ENCODE measurements around the gene CIC.

The CIC gene

GRCh38 chr19:42343344-42344110 lies 74.5 kb downstream of the CIC start:
- H3K27ac ChIP-seq (ENCODE audit: low read length): no peak overlapping the region
- H3K9me3 ChIP-seq (ENCODE audit: control insufficient read depth in 2 of 2, low read length in 2 of 2): no peaks in the 10 kb centered on the region
- no peaks in the 10 kb centered on the region for H3K4me1 ChIP-seq (ENCODE audit: control insufficient read depth, insufficient read depth, low read length)
- peaks cover 10 to 13% of the 10 kb centered on the region in 2 donors for H3K36me3 ChIP-seq (ENCODE audit: control insufficient read depth in 2 of 2, insufficient read depth in 2 of 2, low read length in 2 of 2)
- H3K27me3 ChIP-seq (ENCODE audit: control insufficient read depth in 1 of 2, insufficient read depth in 2 of 2, low read length in 2 of 2): no peaks in the 10 kb centered on the region
- H3K4me3 ChIP-seq (ENCODE audit: low read length in 2 of 2): no peak overlapping the region
- H3K9ac ChIP-seq (ENCODE audit: low read length in 2 of 2): no peak overlapping the region

- Histone ChIP-seq H3K9me3 (ENCODE audit: control insufficient read depth in 2 of 2, low read length in 2 of 2) (no peaks in the 10 kb centered on the region), H3K4me1 (ENCODE audit: control insufficient read depth, insufficient read depth, low read length) (no peaks in the 10 kb centered on the region), H3K27ac (ENCODE audit: low read length) (no peak overlapping the region), H3K4me3 (ENCODE audit: low read length in 2 of 2) (no peak overlapping the region), H3K9ac (ENCODE audit: low read length in 2 of 2) (no peak overlapping the region), H3K27me3 (ENCODE audit: control insufficient read depth in 1 of 2, insufficient read depth in 2 of 2, low read length in 2 of 2) (no peaks in the 10 kb centered on the region), H3K36me3 (ENCODE audit: control insufficient read depth in 2 of 2, insufficient read depth in 2 of 2, low read length in 2 of 2) (peaks cover 10 to 16% of the 10 kb centered on the region in 2 donors)
These were observed 75.4 kb downstream of the CIC start for GRCh38 chr19:42344336-42344893.
